ENCODE data around the gene GAD2. TPM values are rescaled to one million over a fixed set of nuclear protein-coding genes. Genes with fewer than 3 reads are reported as not detected.
"Not testable (repeated sequence)": the region's sequence is repeated elsewhere in the genome, so short reads cannot be mapped to it uniquely, and the experiment has no call there.

Gene GAD2
- total RNA-seq, 1 donor from 2014 or later: not detected

DNA sequence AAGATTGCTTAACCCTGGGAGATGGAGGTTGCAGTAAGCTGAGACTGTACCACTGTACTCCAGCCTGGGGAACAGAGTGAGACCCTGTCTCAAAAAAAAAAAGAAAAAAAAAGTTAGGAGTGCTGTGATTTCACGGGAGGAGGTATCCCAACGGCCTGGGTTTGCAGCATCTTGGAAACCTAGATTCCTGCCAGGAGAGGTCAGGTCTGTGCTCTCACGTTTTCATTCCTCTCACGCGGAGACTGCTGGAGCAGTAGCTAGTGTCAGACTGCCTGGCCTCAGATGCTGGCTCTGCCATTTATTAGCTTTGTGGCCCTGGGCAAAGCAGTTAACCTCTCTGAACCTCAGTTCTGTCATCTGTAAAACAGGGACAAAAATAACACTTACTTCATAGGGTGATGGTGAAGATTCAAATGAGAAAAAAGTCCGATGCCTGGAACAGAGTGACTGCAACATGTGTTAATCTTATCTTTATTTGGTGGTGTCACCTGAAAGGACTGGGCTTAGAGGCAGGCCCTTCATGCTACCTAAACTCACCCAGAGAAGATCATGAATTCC is 94.9 kb downstream of the GAD2 start:
- intact Hi-C loops (cut with micrococcal nuclease): no loop called here

DNA sequence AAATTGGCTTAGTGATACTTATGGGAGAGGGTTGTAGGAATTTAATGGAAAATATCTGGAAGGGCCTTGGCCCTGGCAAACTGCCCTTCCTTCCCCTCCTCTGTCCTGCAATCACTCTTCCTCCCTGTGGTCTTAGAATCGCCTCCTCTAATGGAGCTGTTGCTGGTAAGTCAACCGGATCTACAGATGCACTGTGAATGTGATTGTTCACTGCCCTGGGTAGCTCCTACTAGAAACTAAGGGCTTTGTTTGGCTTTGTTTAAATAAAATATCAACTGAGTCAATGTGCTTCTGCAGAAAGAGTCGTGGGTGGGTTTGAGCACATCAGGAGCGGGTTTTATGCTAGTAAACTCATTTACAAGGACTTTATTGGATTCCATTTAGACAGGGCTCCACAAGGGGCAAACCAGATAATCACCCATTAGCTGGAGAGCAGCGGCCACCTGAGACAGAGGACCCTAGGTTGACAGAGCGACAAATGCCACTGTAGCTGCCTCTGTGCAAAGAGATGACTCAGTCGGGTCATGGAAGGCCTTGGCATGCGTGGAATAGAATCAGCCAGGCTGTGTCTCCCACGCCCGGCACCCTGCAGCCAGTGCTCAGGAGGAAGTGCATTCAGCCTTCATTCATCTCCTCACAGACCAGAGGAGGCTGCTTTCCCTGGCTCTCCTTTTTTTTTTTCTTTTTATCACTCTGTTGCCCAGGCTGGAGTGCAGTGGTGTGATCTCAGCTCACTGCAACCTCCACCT is 97.9 kb downstream of the GAD2 start:
- intact Hi-C loops (cut with micrococcal nuclease): no loop called here

DNA sequence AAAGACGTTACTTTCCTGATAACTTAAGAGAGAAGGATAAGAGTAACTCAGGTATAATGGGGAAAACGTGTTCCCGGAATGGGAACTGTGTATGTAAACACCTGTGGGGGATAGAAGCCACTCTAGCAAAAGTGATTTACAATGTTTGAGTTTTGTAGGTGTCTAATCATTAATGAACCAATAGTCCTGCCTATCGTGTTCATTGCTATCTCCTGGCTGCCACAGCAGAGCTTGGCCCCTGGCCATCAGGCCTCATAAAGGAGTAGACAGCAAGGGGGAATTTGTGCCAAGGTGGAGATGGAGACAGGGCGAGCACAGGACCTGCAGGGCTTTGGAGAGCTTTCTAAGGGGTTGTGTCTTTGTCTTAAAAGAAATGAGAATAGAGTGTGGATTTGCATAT is 102.1 kb downstream of the GAD2 start:
- intact Hi-C loops (cut with micrococcal nuclease): no loop called here

DNA sequence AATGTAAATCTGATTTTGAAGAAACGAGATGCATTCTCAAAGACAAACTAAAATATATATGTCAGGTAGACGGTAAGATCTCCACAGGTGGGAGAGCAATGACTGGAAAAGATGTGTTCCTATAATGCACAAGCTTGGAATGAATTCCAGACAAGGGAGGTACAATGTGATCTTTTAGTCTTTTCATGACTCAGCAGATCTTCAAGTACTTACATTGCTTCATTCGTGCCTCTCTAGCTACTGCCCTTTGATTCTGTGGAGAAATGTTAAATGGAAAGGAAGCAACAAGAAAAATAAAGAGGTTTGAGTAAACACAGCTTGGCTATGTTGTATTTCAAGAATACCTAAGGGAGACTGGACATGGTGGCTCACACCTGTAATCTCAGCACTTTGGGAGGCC is 106.6 kb downstream of the GAD2 start:
- intact Hi-C loops (cut with micrococcal nuclease): no loop called here

DNA sequence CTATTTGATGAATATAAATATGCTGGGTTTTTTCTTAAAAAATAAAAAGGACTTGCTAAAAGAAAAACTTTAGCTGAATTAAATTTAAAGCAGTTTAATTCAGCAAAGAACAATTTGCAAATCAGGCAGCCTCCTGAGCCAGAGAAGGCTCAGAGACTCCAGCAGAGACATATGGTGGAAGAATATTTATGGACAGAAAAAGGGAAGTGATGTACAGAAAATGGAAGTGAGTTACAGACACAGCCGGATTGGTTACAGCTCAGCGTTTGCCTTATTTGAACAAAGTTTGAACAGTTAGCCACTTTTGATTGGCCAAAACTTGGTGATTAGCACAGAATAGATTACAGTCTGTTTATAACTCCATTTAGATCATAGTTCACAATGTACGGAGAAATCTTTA is 110.3 kb downstream of the GAD2 start:
- intact Hi-C loops (cut with micrococcal nuclease): no loop called here

DNA sequence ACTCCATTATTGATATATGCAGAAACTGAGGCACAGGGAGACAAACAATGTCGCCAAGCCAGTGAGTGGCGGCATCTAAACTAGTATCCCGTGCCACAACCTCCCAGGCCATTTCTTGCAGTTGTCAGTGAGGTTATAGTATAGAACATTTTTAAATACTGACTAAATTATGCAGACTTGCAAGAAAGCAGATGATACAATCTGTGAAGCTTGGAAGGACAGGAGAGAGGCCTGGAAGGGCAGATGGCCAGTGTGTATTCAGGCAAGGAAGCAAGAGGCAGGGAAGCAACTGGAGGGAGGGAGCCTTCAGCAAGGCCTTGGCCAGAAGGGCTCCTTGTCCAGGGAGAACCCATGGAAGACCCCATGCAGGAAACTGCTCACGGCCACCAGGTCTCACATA is 111.2 kb downstream of the GAD2 start:
- intact Hi-C loops (cut with micrococcal nuclease): no loop called here

DNA sequence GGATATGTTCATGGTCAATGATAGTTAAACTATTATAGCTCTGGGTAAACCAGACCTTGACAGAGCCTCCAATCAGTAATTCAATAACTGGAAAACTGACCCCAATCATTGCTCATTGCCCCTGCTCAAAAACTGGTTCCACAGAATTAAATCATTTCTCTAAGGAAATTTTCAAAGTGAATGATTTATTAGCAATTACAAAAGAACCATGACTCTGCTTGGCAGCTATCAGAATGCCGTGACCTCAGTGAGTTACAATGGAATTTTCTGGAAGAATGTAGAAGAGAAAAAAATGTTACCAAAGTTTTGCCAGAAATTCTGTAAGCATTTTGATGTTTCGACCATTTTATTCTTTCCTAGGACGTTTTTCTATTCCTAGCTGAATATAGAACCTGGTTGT is 114.8 kb downstream of the GAD2 start:
- intact Hi-C loops (cut with micrococcal nuclease): loop anchor here (10.0 kb wide), 1 partner anchor 773 kb away; the partner anchor contains the start of gene ANKRD26

DNA sequence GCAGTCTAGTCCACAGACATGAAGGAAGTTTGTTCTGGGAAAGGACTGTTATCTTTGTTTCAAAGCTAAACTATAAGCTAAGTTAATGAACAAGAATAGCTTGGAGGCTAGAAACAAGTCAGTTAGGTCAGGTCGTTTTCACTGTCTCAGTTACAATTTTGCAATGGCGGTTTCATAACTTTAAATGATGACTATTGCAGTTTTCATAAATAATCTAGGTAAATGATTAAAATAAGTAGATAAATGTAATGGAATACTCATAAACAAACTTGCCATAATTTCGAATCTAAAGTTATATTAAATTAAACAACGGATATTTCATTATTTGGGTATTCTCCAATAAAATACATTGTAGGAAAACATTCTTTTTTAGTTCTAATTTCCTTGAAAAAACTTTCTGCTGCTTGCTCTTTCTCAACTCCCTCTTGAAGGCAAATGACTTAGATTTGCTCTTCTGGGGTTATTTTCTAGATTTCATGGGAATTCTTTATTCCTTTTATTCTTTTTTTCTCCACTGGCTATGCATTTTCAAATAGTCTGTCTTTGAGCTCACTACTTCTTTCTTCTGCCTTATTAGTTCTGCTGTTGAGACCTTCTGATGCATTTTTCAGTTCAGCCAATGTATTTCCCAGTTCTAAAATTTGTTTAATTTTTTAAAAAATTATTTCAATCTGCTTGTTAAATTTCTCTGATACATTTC is 117.8 kb downstream of the GAD2 start:
- intact Hi-C loops (cut with micrococcal nuclease): loop anchor here (2.0 to 10.0 kb wide), 3 partner anchors 104 to 770 kb away; partner anchors contain the start of genes ANKRD26, APBB1IP and PDSS1

DNA sequence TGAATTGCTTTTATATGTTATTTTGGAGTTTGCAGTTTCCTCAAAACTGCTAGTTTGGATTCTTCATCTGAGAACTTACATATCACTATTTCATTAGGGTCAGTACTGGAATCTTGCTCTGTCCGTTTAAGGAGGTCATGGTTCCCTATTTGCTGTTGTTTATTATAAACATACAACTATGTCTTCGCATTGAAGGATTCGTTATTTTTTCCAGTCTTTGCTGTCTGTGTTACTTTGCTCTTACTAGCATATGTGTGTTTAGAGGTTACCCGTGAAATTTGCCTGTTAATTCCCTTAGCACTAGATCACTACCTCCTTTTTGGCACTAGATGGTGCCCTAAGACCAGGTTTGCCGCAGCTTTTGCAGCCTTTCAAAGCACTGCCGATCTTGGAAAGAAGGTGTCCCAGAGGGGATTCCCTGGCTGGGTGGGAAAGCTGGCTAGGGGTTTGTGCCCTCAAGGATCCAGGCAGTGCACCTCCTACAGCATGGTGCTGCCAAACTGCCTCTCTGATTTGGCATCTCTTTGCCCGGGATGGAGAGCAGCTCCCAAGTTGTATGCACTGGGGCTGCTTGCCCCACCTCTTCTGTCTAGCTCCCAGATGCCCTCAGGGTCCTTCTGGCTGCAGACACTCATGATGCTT is 118.5 kb downstream of the GAD2 start:
- intact Hi-C loops (cut with micrococcal nuclease): loop anchor here (1.0 to 10.0 kb wide), 14 partner anchors 104 to 1025 kb away; partner anchors contain the start of genes ANKRD26, APBB1IP and PDSS1

DNA sequence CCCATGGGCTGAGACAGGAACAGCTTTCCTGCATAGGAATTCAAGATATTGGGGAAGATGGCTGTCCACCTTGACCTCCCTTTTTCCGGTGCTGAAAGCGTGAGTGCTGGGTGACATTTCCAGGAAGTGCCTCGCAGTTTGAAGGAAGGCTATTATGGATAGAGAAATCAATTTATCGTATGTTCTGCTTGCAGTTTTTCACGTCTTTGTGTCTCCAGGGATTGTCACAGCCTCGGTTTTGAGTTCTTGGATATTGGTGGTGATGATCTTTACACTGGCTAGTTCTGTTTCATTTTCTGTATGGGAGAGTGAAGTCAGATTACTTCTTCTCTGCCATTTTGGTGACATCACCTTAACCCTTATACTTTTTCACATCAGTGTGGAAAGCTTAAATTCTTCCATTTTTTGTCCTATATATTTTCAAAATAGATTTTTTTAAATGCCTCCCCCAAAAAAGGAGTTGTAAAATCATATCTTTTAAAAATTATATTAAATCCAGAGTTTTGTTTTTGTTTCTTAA is 119.1 kb downstream of the GAD2 start:
- intact Hi-C loops (cut with micrococcal nuclease): loop anchor here (1.0 to 10.0 kb wide), 14 partner anchors 103 to 1025 kb away; partner anchors contain the start of genes ANKRD26, APBB1IP and PDSS1

DNA sequence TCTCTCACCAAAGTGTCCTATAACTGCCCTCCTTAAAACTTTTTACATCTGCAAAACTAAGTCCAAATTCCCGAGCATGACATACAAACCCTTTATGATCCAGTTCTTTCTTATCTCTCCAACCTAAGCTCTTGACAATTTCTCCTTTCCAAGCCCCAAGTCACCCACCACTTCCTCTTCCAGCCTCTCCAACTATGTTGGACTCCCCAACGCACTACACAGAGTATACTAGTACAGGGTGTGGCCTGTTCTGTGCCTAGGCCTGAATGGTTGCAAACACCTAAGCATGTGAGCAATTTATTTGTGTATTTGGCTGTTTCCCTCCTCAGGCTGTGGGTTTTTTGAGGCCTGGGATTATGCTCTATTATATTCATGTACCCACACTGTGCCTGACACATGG is 120.4 kb downstream of the GAD2 start:
- intact Hi-C loops (cut with micrococcal nuclease): loop anchor here (10.0 kb wide), 1 partner anchor 768 kb away; the partner anchor contains the start of gene ANKRD26

DNA sequence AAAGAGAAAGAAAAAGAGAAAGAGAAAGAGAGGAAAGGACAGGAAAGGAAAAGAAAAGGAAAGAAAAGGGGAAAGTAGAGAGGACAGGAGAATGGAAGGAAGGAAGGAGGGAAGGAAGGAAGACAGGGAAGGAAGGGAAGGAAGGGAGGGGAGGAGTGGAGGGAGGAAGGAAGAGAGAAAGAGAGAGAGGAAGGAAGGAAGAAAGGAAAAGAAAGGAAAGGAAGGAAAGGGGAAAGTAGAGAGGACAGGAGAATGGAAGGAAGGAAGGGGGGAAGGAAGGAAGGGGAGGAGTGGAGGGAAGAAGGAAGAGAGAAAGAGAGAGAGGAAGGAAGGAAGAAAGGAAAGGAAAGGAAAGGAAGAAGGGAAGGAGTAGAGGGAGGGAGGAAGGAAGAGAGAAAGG is 125.1 kb downstream of the GAD2 start:
- intact Hi-C loops (cut with micrococcal nuclease): no loop called here

DNA sequence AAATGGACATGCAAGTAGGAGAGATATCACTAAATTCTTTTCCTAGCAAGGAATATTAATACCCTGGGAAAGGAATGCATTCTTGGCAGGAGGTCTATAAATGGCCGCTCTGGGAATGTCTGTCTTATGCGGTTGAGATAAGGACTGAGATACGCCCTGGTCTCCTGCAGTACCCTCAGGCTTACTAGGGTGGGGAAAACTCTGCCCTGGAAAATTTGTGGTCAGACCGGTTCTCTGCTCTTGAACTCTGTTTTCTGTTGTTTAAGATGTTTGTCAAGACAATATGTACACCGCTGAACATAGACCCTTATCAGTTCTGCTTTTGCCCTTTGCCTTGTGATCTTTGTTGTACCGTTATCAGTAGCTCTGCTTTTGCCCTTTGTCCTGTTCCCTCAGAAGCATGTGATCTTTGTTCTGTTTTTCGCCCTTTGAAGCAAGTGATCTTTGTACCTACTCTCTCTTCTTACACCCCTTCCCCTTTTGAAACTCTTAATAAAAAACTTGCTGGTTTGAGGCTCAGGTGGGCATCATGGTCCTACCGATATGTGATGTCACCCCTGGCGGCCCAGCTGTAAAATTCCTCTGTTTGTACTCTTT is 132.3 kb downstream of the GAD2 start:
- intact Hi-C loops (cut with micrococcal nuclease): not testable (repeated sequence)

Other genes with a start within 250 kb of the GAD2 start
- 59.3 and 61.3 TPM in 2 replicates for gene APBB1IP, start 221.6 kb downstream of the GAD2 start, total RNA-seq